Measurements from ENCODE around the gene TP53BP2. TPM values are rescaled to one million over a fixed set of nuclear protein-coding genes. Genes with fewer than 3 reads are reported as not detected.

TP53BP2 gene
- total RNA-seq, 1 donor from 2014 or later, result 26.9 TPM

DNA sequence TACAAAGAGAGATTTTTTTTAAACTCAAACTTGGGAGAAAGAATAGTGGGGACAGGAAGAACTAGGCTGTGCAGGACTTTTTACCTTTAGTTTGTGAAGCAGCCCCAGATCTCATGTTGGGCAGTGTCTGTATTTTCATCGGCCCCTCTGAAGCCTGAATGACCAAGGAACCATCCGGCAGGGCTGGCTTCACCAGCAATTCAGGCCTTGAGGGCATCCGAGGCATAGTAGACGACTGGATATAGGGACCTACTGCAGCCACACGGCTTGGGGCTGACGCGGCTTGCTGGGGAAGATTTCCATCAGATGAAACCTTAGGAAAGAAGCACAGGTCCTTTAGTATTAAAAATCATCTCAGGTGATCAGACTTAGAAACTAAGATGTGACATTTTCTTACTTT, 43.7 kb downstream of the TP53BP2 start:
- DNase-seq (ENCODE audit: low spot score), result no peak

DNA sequence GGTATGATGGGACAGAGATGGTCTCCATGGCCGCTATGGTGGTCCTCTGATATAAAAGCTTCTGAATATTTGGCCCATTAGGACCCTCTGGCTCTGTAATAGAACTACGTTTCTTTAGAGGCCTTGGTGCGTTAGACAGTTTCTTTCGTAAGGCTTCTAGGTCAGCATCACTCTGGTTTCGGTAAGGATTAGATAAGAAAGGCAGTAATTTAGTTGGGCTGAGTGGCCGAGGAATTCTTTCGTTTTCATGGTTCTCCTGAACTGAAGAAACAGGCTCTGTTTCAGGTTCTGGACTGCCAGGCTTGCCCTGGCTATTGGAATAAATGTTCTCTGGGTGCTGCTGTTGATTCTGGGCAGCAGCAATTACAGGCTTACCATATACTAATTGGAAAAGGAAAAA, 49.5 kb downstream of the TP53BP2 start:
- no peak for DNase-seq (ENCODE audit: low spot score)

DNA sequence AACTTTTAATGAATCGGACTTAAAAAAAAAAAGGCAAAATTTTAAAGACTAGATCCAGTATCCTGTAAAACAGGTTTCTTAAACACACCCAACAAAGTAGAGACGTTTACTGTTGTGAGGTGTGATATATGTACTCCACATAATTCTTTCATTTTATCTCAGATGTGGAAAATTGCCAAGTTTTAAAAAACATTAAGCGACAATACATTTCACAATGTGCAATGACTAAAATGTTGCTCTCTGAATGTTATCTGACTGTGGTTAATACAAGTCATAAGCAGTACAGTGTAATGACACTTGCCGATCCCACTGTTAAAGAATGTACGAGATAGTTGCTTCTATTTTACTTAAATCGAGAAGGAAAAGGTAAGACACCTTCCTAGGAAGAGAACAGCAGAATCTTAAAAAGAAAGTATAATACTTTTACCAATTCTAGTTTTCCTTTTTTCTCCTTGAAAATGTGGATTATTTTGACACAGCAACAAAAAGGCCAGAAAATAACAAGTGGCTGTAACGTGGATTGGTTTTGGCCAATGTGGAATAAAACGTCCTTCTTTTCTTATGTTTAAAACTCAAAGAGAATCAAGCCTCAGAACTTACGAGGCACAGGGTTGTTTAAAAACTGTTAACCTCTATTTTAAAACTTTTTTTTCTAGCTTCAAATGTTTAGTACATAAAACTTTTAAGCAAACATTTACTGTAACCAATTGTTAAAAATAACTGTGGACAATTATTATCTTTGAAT, 51.4 kb downstream of the TP53BP2 start:
- no peak for DNase-seq (ENCODE audit: low spot score)

DNA sequence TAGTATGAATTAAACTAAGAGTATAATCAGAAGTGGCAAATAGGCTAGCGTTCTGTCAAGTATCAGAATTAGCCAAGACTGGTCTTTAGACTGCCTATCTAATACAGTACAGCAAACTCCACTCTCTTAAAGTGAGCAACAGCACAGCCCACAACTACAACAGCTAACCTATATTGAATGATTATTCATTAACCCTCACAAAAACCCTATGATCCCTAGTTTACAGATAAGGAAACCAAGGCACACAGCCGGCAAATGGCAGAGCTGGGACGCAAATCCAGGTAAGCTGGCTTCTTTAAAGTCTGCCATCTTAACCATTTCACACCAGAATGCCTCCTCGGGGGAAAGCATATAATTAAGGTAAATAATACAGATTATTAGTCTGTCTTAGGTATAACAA, 52.0 kb downstream of the TP53BP2 start:
- no peak for DNase-seq (ENCODE audit: low spot score)

DNA sequence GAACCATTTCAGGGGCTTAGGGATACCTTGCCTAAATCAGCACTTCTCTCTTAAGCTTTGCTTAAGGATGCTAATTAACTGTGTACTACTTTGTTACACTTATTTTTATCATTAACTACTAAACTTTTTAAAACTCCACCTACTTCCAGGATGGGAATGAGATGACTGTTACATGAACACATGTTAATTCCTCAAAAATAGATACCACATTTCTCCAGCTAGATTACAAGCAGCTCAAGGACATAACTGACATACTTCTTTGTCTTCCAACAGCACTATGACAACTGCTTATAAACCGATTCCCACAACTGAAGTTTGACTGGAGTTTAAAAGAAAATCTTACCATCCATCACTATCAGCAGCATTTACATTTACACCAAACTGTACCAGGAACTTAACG, 53.7 kb downstream of the TP53BP2 start:
- no peak for DNase-seq (ENCODE audit: low spot score)

DNA sequence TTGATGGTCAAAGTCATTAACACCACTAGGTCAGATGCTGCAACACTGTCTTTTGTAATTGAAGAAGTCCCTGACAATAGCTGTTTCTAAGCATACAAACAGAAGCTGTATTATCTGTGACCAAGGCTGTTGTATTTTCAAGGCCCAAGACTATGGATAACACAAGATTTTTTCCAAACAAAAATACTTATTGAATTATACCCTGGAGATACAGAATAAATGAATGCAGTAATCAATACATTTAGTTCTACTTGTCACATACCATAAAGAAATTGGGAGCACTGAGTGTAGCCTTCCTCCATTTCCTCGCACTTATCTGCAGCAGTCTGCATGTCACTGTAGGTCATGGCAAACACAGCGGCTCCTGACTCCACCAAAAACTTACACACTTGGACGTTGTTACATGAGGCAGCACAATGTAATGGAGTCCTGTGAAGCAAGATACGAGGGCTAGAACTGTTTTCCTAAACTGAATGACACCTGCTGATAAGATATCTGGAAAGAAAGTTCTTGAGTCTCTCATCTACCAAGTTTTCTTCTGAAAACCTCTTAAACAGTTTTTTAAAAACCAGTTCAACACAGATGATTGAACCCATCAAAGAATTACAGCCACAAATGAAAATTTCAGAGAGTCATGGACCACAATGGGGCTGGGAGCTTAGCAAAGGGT, 56.9 kb downstream of the TP53BP2 start:
- no peak for DNase-seq (ENCODE audit: low spot score)

DNA sequence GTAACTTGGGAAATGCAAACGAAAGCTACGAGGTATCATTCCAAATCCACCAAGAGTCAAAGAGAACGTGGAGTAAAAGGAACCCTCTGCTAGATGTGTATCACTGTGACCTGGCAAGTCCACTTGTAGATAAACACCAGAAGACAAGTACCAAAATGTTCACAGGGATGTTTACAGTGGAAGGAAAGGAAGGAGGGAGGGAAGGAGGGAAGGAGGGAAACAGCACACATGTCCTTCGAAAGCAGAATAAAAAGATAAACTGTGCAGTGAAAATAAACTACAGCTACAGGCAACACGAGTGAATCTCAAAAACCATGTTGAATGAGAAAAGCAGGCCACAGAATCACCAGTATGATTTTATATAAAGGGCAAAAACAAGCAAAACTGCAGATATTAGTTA, 59.9 kb downstream of the TP53BP2 start:
- no peak for DNase-seq (ENCODE audit: low spot score)

DNA sequence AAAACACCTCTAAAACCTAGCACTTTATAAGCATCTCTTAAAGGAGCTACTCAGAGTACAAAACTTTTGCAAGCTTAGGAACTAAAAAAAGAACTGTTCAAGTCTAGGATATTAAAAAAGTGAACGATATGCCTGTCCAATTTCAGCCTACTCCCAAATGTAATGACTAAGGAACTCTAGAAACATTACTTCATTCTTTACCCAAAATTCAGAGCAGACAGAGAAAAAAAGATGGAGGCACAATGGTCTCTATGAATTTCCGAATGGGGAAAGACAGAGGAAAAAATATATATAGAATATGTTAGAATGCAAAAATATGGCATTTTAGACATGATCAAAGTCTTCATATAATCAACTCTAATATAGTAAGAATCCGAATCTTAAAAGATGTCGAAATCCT, 61.2 kb downstream of the TP53BP2 start:
- DNase-seq (ENCODE audit: low spot score), result no peak

DNA sequence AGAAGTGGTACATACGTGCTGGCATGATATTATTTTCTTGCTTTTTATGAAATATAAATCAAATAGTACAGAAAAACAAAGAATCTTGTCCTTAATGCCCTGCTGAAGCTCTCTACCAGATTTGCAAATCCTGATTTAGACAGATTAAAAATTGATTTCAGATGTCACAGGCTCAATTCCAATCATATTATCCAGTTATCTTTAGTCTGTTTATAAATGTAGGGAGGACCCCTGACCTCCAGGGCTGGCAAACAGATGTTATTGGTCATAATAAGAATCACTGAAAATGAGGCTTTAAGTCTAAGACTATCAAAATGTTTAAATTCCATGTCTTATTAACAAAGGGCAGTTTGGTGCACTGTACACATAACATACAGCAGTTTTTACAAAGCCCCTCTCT, 62.1 kb downstream of the TP53BP2 start:
- DNase-seq (ENCODE audit: low spot score), result no peak

DNA sequence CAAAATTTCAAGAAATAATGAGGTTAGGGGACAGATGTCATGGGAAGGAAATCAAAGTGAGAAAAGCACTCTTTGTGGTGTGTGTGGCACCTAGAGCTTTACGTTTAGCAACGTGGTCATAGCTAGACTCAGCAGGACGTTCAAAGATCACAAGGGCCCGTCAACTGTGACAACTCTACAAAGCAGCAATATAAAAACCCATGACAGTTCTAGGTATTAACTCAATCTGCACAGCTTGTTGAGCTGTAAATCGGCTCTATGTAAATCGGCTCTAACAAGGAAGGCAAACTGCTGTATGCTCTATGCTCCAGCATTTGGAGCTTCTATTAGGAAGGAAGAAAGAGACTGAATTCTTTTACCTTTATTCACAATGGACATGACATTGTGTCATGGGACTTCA, 64.8 kb downstream of the TP53BP2 start:
- DNase-seq (ENCODE audit: low spot score), result no peak

DNA sequence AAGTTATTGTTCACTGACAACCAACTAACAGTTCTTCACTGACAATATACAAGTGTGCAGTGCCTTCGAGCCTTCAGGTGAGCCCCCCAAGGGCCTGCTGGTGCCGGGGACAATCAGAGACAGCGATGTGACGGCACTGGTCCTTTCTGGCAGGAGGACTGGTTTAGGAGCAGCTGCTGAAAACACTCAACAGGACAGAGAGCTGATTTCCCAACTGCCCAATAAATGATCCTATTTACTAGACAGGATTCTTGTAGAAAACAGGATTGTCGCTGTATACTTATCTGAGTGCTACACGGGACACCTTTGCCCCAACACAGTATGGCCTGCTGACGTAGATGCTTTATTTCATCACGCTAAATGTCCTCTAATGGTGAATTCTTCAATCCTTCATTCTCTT, 65.4 kb downstream of the TP53BP2 start:
- no peak for DNase-seq (ENCODE audit: low spot score)

DNA sequence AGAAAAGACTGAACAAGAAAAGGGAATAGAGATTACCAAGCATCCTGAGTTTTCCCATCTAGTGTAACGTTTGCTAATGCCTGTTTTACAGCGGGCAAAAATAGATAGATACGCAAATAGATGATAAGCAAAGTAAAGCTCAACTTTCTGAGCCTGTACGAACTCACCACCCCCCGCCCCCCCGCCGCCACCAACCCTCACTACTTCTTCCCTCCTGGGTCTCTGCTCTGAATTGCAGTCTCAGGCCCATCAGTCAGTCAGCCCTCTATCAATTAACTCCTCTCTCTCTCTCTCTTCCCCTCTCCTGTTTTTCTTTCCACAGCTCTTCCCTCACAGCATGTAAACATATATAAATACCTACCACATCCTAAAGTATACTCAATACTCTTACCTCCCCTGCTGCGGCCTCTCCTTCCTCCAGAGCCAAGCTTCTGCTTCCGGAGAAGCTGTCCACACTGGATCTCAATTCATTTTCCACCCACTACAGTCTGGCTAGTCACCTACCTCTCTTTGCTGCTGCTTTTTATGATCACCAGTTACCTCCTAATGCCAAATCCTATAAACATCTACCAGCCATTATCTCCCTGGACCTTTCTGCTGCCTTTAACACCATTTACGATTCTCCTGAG, 68.8 kb downstream of the TP53BP2 start:
- no peak for DNase-seq (ENCODE audit: low spot score)

DNA sequence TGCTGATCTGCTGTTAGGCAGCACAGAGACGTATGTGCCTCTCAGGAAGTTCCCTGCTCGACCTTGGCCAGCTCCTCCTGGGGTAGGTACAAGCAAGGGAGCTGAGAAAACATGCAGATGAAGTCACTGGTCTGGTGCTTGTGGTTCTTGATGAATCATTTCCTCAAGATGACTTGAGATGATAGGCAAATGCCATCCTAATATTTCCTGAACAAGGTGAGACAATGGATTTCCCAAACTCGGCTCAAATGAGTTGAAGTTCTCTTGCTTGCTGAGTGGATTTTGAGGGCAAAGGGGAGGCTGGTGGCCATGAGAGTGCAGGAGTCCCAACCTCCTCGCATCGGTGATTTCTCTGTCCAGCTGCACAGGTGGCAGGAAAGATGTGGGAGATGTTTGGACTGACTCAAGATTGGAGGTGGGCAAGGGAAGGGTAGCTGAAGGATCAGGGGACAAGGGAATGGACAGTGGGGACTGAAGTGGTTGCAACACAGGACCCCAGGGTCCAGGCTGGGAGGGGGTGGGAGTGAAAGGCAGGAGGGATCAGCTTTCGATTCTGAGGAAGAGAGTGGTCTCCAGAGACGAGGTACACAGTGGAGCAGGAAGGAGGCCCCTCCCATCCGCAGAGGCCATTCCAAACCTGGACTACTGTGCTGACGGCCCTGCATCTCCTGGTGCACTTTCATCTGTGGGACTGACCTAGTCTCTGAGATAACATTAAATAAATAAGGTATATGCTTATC, 69.5 kb downstream of the TP53BP2 start:
- DNase-seq (ENCODE audit: low spot score), result no peak

DNA sequence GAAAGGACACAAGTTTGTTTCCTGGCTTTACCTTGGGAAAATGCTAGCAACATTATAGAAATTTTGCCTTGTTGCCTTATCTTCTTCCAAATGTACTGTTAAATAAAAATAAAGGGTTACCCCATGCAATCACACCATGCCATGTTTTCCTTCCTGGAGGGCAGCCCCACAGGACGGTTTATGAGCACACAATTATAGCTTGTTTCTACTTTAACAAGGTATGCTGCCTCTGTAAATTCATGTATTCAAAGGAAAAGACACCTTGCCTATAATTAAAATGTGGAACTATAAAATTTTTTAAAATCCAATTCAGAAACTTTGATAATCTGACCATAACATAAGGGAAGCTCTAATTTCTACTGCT, 70.1 kb downstream of the TP53BP2 start:
- DNase-seq (ENCODE audit: low spot score), result no peak

DNA sequence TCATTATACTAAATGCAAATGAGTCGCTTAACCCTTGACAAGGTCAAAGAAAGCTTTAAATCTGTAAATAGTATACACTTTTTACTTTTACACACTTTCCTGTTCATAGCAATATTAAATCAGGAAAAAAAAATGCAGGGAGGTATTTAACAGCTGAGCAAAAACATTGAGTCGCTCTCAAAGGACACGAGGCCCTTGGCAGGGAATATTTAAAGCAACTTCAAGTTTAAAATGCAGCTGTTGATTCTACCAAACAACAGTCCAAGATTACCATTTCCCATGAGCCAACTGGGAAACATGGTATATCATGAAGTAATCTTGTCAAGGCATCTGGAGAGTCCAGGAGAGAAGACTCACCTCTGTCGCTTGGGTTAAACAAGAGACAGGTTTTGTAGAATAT, 70.7 kb downstream of the TP53BP2 start:
- no peak for DNase-seq (ENCODE audit: low spot score)

DNA sequence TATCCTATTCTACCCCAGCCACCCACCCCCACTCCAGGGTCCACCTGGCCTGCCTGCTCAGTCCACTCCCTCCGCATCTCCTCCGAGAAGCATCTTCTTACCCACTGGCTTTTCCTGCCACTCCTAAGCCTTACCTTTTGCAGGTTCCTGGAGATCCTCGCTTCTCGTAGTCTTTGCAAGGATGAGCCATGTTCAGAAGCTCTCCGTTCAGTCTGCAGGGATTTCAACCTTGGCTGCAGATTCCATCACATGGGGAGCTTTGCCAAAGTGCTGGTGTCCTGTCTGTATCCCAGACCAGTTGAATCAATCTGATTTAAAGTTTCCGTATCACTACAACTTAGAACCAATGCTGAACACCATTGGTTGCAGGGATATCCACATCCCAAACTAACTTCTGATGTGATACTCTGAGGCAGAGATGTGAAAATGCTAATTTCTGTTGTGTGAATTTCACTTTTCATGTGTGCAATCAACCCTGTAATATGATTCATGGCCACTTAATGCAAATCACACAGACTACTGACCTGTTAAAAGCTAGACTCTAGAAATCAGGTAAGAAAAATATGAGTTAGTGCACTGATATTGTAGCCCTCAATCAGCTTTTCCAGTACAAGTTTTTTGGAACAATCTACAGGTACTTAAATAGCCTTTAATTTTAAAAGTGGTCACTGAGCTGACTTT, 71.5 kb downstream of the TP53BP2 start:
- no peak for DNase-seq (ENCODE audit: low spot score)

DNA sequence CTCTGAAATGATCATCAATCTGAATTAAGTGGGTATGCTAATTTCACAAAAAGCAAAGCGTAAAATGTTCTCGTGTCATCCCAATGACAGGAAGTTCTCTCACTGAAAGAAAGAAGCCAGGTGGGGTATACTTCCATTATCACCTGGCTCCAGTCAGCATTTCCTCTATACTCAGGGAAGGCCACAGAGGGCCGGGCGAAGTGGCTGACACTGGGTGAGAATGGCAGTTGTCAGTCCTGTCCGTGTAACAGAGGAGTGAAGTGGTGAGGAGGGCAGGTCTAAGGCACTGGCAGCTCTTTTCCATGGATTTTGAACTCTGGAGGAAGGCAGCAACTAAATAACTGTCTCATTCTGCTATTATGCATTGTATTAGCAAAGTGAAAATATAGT, 73.0 kb downstream of the TP53BP2 start:
- no peak for DNase-seq (ENCODE audit: low spot score)

DNA sequence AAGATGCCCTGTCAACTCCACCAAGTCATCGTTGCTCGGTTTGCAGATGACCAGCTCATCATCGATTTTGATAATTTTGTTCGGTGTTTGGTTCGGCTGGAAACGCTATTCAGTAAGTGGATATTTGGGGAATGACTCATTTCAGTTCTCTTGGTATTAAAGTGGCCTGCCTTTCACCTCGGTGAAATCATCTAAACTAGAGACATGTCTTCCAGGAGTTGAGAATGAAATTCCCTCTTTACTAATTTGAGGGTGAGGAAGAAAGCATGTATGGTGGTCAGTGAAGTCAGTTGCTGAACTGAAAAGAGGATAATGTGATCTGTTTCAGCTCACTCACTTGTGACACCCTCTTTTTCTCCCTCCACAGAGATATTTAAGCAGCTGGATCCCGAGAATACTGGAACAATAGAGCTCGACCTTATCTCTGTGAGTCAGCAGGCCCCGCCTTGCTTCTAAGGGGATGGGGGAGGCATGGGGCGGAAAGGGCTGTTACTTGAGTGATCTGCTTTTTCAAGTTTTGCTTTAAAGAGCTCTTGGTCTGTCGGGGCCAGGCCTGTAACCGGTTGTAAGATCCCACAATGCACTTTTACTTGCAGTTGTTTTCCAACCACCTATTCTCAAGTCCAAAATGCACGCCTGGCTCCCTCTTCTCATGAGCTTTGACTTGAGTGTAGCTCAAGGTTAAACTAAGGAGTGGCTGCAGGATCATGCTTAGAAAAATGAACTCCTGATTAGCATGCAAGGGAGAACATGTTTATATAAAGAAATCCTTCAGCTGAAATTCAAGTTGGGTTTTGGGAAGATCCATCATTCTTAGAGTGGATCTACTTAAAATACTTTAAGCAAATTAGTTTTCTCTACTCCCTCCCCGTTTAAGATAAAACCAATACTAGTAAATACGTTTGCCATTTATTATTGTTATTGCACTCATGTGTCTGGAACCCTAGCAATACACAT, 73.7 kb downstream of the TP53BP2 start:
- no peak for DNase-seq (ENCODE audit: low spot score)

DNA sequence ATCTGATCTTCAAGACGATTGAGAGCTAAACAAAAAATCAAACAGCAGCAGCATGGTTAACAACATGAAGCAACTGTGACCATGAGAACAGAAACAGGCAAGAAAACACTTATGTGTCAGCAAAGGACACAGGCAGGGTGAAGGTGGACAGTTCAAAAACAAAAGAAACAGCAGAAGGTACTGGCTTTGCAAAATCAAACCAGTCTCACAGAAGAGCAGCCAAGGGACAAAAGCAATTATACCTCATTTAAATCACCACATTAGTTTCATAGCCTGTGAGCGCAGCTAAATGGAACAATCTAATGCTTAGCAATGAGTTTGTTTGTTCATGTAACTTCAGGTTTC, 74.3 kb downstream of the TP53BP2 start:
- no peak for DNase-seq (ENCODE audit: low spot score)

DNA sequence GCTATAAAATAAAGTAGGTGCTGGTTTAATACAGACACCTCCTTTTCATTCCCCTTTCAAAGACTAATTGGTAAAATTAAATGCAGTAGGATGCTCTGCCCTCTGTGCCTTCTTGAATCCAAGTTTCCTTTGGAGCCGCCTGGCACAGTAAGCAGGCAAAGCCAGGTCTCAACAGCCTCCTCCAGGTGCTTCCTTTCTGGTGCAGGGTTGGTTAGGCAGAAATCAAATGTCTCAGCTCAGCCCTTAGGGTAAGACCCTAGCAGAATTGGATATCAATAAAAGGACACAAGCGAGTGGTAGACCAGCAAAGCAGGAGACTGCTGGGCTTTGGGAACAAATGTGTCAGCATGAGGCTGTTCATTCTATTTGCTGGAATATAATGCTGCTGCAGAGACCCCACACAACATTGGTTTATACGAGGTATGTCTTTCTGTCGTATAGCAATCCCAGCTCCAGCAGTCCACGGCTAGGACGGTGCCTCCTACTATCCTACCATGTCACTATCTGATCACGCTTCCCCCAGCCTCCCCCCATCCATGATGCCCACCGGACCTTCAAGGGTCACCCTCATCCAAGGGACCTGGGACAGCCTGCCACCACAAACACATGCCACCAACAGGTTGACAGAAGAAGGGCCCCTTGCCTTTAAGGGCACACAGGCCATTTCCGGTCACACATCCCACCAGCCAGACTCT, 75.0 kb downstream of the TP53BP2 start:
- DNase-seq (ENCODE audit: low spot score), result no peak
